Measurements from ENCODE around the gene SIGLEC5.

DNA sequence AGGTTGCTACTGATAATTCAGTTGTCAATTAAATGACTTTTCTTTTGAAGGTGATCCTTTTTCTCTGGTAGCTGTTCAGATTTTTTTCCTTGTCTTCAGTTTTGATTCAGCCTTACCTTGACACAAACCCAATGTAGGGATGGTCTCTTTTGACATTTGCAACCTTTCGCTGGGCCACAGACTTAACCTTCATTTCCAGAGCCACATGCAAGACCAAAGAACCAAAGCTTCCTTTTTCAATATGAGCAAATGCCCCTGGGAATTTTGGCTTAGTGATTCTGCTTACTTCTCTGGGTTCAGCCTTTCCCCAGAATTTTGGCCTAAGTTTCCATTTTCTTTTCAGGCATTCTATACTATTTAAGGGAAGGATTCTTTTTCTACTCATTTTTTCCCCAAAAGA is 19.6 kb downstream of the SIGLEC5 start:
- TF ChIP-seq EP300 (IDR thresholded peaks at IDR 0.05; ENCODE audit: borderline replicate concordance) (no peak), CEBPB (IDR thresholded peaks at IDR 0.05) (no peak), TAF1 (IDR thresholded peaks at IDR 0.05; ENCODE audit: low read depth) (no peak), CREB1 (IDR thresholded peaks at IDR 0.05; ENCODE audit: low read depth) (no peak), EGR1 (IDR thresholded peaks at IDR 0.05) (no peak), YY1 (IDR thresholded peaks at IDR 0.05; ENCODE audit: low read depth) (no peak), NFIC (IDR thresholded peaks at IDR 0.05) (no peak), RAD21 (IDR thresholded peaks at IDR 0.05; ENCODE audit: low read depth) (no peak)
- TF ChIP-seq, protein P1, sequence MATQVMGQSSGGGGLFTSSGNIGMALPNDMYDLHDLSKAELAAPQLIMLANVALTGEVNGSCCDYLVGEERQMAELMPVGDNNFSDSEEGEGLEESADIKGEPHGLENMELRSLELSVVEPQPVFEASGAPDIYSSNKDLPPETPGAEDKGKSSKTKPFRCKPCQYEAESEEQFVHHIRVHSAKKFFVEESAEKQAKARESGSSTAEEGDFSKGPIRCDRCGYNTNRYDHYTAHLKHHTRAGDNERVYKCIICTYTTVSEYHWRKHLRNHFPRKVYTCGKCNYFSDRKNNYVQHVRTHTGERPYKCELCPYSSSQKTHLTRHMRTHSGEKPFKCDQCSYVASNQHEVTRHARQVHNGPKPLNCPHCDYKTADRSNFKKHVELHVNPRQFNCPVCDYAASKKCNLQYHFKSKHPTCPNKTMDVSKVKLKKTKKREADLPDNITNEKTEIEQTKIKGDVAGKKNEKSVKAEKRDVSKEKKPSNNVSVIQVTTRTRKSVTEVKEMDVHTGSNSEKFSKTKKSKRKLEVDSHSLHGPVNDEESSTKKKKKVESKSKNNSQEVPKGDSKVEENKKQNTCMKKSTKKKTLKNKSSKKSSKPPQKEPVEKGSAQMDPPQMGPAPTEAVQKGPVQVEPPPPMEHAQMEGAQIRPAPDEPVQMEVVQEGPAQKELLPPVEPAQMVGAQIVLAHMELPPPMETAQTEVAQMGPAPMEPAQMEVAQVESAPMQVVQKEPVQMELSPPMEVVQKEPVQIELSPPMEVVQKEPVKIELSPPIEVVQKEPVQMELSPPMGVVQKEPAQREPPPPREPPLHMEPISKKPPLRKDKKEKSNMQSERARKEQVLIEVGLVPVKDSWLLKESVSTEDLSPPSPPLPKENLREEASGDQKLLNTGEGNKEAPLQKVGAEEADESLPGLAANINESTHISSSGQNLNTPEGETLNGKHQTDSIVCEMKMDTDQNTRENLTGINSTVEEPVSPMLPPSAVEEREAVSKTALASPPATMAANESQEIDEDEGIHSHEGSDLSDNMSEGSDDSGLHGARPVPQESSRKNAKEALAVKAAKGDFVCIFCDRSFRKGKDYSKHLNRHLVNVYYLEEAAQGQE (IDR thresholded peaks at IDR 0.05; ENCODE audit: low read depth) = no peak
- TF ChIP-seq, protein P2, sequence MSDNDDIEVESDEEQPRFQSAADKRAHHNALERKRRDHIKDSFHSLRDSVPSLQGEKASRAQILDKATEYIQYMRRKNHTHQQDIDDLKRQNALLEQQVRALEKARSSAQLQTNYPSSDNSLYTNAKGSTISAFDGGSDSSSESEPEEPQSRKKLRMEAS (IDR thresholded peaks at IDR 0.05) = no peak

Measured in Ishikawa (cell line).